ENCODE measurements around the gene CD160. TPM values are rescaled to one million over a fixed set of nuclear protein-coding genes. Genes with fewer than 3 reads are reported as not detected.

CD160 gene
- total and polyA plus RNA-seq, 2 of the 13 experiments (the other 11 are each of a cell fraction or from before 2014, with no cell fraction given): 0.09 TPM; not detected in 1

DNA sequence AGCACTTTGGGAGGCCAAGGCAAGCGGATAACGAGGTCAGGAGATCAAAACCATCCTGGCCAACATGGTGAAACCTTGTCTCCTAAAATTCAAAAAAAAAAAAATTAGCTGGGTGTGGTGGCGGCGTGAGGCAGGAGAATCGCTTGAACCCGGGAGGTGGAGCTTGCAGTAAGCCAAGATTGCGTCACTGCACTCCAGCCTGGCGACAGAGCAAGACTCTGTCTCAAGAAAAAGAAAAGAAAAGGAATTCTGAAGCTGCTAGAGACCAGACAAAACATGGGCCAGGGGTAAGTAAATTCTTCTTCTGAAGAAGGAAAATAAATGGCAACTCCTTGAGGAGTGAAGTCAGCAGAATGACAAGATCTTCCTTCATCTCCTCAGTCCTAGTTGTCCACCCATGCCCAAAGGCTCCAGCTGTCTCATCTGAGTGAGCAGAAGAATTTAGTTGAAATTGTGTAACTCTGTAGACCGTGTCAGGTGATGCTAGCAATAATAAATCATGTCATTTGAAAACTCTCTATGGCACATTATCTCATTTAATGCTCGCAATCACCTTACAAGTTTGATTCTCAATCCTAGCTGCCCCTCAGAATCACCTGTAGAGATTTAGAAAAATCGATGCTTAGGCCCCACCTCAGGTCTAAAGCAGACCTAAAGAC, 26.4 kb upstream of the CD160 start:
- POLR2A ChIA-PET: interaction anchor here (2.6 to 5.3 kb wide), 3 partner anchors 15 to 22 kb away, joined by 14 to 45 read pairs (median 23); partner anchors contain the start of gene PDZK1
- CTCF ChIA-PET (ENCODE audit: low intra/inter-chr PET ratio, low total read pairs): no interaction called here
- H3K4me3 ChIP-seq (replicated peaks in 1 of 3; ENCODE audit: insufficient read depth in 1 of 3, low read depth in 2 of 3, low read length in 3 of 3): no peak overlapping the region
- H3K36me3 ChIP-seq (replicated peaks in 1 of 2; ENCODE audit: control insufficient read depth in 1 of 2, insufficient read depth in 2 of 2, low read length in 2 of 2): peaks cover 1 to 20% of the 10 kb centered on the region in 2 experiments; a peak in 3 of 5 replicates
- DNase-seq (ENCODE audit: low spot score) (no peak), ATAC-seq (no peak), FAIRE-seq (no peak)
- H4K20me1 ChIP-seq (ENCODE audit: insufficient read depth, low read length): no peaks in the 10 kb centered on the region
- no peaks in the 10 kb centered on the region for H3K27me3 ChIP-seq (ENCODE audit: control insufficient read depth in 1 of 2, insufficient read depth in 2 of 2, low read length in 2 of 2)
- no peak overlapping the region for H3K9ac ChIP-seq (ENCODE audit: insufficient read depth, low read depth, low read length)
- 97% methylated on average over 11 of the region's 11 CpGs for WGBS (ENCODE audit: low lambda C conversion rate)
- BruUV-seq (replicated peaks): no TSS peak
- no peak overlapping the region for H3K27ac ChIP-seq (ENCODE audit: extremely low read length, insufficient read depth, low read length)
- H3K9me3 ChIP-seq (ENCODE audit: low read length): no peaks in the 10 kb centered on the region
- peaks cover 33% of the 10 kb centered on the region for H3K4me1 ChIP-seq (ENCODE audit: insufficient read depth, low read length)
- in situ Hi-C loops (cut with HindIII; ENCODE audit: extremely low pct_ligation_motif_present, low pct_unique_long_range_greater_than_20kb) (no loop called here), intact Hi-C loops (cut with micrococcal nuclease; ENCODE audit: unreplicated experiment) (no loop called here)
- H3K79me2 ChIP-seq (ENCODE audit: insufficient read depth, low read length): peaks cover 2% of the 10 kb centered on the region
- no peak overlapping the region for H2AFZ ChIP-seq (ENCODE audit: low read length)
- H3K4me2 ChIP-seq (ENCODE audit: low read depth, low read length): no peak overlapping the region
- TF ChIP-seq TRIM24 (CRISPR knock-in tag; IDR thresholded peaks at IDR 0.05) (no peak), MEIS2 (CRISPR knock-in tag; IDR thresholded peaks at IDR 0.05) (no peak), ZNF792 (CRISPR knock-in tag; IDR thresholded peaks at IDR 0.05) (no peak), ZNF841 (CRISPR knock-in tag; IDR thresholded peaks at IDR 0.05; ENCODE audit: borderline replicate concordance) (no peak), GLI4 (CRISPR knock-in tag; IDR thresholded peaks at IDR 0.05; ENCODE audit: borderline replicate concordance) (no peak), ZFX (CRISPR knock-in tag; IDR thresholded peaks at IDR 0.05; ENCODE audit: low read depth) (no peak), IRF9 (CRISPR knock-in tag; IDR thresholded peaks at IDR 0.05; ENCODE audit: borderline replicate concordance) (no peak), ZFYVE20 (CRISPR knock-in tag; IDR thresholded peaks at IDR 0.05; ENCODE audit: borderline replicate concordance, low read depth) (no peak), ZNF83 (CRISPR knock-in tag; IDR thresholded peaks at IDR 0.05; ENCODE audit: borderline replicate concordance) (no peak), NFIC (IDR thresholded peaks at IDR 0.05; ENCODE audit: low read length) (no peak), ATF6 (CRISPR knock-in tag; conservative IDR thresholded peaks at IDR 0.05) (no peak), BCL3 (CRISPR knock-in tag; IDR thresholded peaks at IDR 0.05) (no peak), HMG20A (CRISPR knock-in tag; IDR thresholded peaks at IDR 0.05; ENCODE audit: borderline replicate concordance) (no peak), ZNF136 (CRISPR knock-in tag; IDR thresholded peaks at IDR 0.05; ENCODE audit: low read depth) (no peak)
- TF ChIP-seq, protein P1, sequence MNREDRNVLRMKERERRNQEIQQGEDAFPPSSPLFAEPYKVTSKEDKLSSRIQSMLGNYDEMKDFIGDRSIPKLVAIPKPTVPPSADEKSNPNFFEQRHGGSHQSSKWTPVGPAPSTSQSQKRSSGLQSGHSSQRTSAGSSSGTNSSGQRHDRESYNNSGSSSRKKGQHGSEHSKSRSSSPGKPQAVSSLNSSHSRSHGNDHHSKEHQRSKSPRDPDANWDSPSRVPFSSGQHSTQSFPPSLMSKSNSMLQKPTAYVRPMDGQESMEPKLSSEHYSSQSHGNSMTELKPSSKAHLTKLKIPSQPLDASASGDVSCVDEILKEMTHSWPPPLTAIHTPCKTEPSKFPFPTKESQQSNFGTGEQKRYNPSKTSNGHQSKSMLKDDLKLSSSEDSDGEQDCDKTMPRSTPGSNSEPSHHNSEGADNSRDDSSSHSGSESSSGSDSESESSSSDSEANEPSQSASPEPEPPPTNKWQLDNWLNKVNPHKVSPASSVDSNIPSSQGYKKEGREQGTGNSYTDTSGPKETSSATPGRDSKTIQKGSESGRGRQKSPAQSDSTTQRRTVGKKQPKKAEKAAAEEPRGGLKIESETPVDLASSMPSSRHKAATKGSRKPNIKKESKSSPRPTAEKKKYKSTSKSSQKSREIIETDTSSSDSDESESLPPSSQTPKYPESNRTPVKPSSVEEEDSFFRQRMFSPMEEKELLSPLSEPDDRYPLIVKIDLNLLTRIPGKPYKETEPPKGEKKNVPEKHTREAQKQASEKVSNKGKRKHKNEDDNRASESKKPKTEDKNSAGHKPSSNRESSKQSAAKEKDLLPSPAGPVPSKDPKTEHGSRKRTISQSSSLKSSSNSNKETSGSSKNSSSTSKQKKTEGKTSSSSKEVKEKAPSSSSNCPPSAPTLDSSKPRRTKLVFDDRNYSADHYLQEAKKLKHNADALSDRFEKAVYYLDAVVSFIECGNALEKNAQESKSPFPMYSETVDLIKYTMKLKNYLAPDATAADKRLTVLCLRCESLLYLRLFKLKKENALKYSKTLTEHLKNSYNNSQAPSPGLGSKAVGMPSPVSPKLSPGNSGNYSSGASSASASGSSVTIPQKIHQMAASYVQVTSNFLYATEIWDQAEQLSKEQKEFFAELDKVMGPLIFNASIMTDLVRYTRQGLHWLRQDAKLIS (CRISPR knock-in tag; IDR thresholded peaks at IDR 0.05): no peak
- TF ChIP-seq, protein P2, sequence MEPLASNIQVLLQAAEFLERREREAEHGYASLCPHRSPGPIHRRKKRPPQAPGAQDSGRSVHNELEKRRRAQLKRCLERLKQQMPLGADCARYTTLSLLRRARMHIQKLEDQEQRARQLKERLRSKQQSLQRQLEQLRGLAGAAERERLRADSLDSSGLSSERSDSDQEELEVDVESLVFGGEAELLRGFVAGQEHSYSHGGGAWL (CRISPR knock-in tag; IDR thresholded peaks at IDR 0.05): no peak
